K562 (cell line): ENCODE measurements around the gene STK25. TPM values are rescaled to one million over a fixed set of nuclear protein-coding genes. Genes with fewer than 3 reads are reported as not detected.
A peak's percentile ranks its signal among the peaks of the same experiment; 100 is the strongest.

Experiments used
- CBFB ChIP-seq: sonication (generic); formaldehyde crosslinking; IDR thresholded peaks from 2 replicates; pipeline ENCODE4 v1.4.0; 2020; ENCODE audit warnings: mild to moderate bottlenecking, missing genetic modification reagents
- E2F6 ChIP-seq, 2 experiments: IDR thresholded peaks; 2 replicates each; pipeline ENCODE4 v1.6.1; 2011; ENCODE audit warnings: borderline replicate concordance in 1 of 2, control low read depth in 1 of 2, low read depth in 1 of 2, low read length in 1 of 2, mild to moderate bottlenecking in 1 of 2, mixed read lengths in 1 of 2, moderate library complexity in 1 of 2; ENCODE audit not compliant: insufficient read depth in 1 of 2, insufficient read length in 1 of 2, poor library complexity in 1 of 2, severe bottlenecking in 1 of 2; ENCODE audit errors: extremely low read depth in 1 of 2
- FIP1L1 ChIP-seq: fragments of 200-400 bp; formaldehyde crosslinking; IDR thresholded peaks from 2 replicates; pipeline ENCODE4 v1.6.1; 2018; ENCODE audit warnings: mild to moderate bottlenecking, low read depth, low read length; ENCODE audit not compliant: poor library complexity, severe bottlenecking
- GMEB1 ChIP-seq: fragments of 250-450 bp; sonication (Bioruptor Pico); IDR thresholded peaks from 2 replicates; pipeline ENCODE4 v1.4.0; 2020; ENCODE audit warnings: mild to moderate bottlenecking
- HIVEP1 ChIP-seq: fragments of 250-450 bp; sonication (Bioruptor Pico); IDR thresholded peaks from 2 replicates; pipeline ENCODE4 v1.4.0; 2020; ENCODE audit warnings: mild to moderate bottlenecking
- KDM4B ChIP-seq, 2 experiments: fragments of 450-650 bp in 1 of 2; sonication (generic) in 1 of 2; IDR thresholded peaks; 2 replicates each; pipeline ENCODE4 v1.6.1; 2016 to 2017; ENCODE audit warnings: borderline replicate concordance in 2 of 2, antibody characterized with exemption in 1 of 2, low read depth in 1 of 2, mild to moderate bottlenecking in 1 of 2
- KDM5B ChIP-seq: fragments of 200-600 bp; sonication (generic); IDR thresholded peaks from 2 replicates; pipeline ENCODE4 v1.6.1; 2012; ENCODE audit warnings: low read depth, mild to moderate bottlenecking, moderate library complexity, low read length, control low read depth, inconsistent platforms; ENCODE audit not compliant: insufficient replicate concordance
- NR4A1 ChIP-seq, 2 experiments: fragments of 250-450 bp in 1 of 2; fragments of 450-650 bp in 1 of 2; sonication (Bioruptor Pico) in 1 of 2; IDR thresholded peaks; 2 replicates each; pipeline versions ENCODE4 v1.4.0 to v1.6.1; 2016 to 2020; ENCODE audit warnings: mild to moderate bottlenecking in 2 of 2, missing compliant biosample characterization in 1 of 2, missing genetic modification characterization in 1 of 2, moderate library complexity in 1 of 2
- POLR2G ChIP-seq: fragments of 200-400 bp; formaldehyde crosslinking; IDR thresholded peaks from 2 replicates; pipeline ENCODE4 v1.6.1; 2017; ENCODE audit warnings: low read depth, mild to moderate bottlenecking, antibody characterized with exemption, low read length, moderate library complexity
- RB1 ChIP-seq: fragments of 450-650 bp; IDR thresholded peaks from 2 replicates; pipeline ENCODE4 v1.6.1; 2017; ENCODE audit warnings: low read depth, mild to moderate bottlenecking
- RBBP5 ChIP-seq: fragments of 200-600 bp; sonication (generic); IDR thresholded peaks from 2 replicates; pipeline ENCODE4 v1.6.1; 2012; ENCODE audit warnings: borderline replicate concordance, mild to moderate bottlenecking, low read length, control low read depth, inconsistent platforms; ENCODE audit not compliant: insufficient read depth, poor library complexity, severe bottlenecking
- RBFOX2 ChIP-seq: fragments of 200-400 bp; formaldehyde crosslinking; IDR thresholded peaks from 2 replicates; pipeline ENCODE4 v1.6.1; 2017; ENCODE audit warnings: low read depth, mild to moderate bottlenecking, low read length, moderate library complexity
- SAP30 ChIP-seq: fragments of 200-600 bp; sonication (generic); IDR thresholded peaks from 2 replicates; pipeline ENCODE4 v1.6.1; 2012; ENCODE audit warnings: borderline replicate concordance, low read depth, mild to moderate bottlenecking, moderate library complexity, low read length, control low read depth, inconsistent platforms; ENCODE audit not compliant: insufficient read depth, poor library complexity, severe bottlenecking
- SIN3A ChIP-seq, 2 experiments: fragments of 150-350 bp in 1 of 2; IDR thresholded peaks; 2 replicates each; pipeline ENCODE4 v1.6.1; 2011 to 2016; ENCODE audit warnings: borderline replicate concordance in 2 of 2, low read depth in 2 of 2, low read length in 2 of 2, mild to moderate bottlenecking in 2 of 2, moderate library complexity in 2 of 2; ENCODE audit not compliant: control insufficient read depth in 1 of 2
- SNRNP70 ChIP-seq: fragments of 200-400 bp; formaldehyde crosslinking; optimal IDR thresholded peaks from 2 replicates; pipeline ENCODE3; 2017; ENCODE audit warnings: low read depth, low read length
- ZNF224 ChIP-seq: sonication (generic); formaldehyde crosslinking; IDR thresholded peaks from 2 replicates; pipeline ENCODE4 v1.8.0; 2022; ENCODE audit warnings: mild to moderate bottlenecking, missing genetic modification reagents
- ZNF444 ChIP-seq: fragments of 250-450 bp; sonication (Bioruptor Pico); IDR thresholded peaks from 2 replicates; pipeline ENCODE4 v1.4.0; 2020; ENCODE audit warnings: mild to moderate bottlenecking, moderate library complexity
- polyA plus RNA-seq, 8 experiments: library from polyadenylated mRNA; depleted of rRNA in 4 of 8; stranded (reverse) in 5 of 8; unstranded in 3 of 8; fragments of >200 nt; fragmentation: Nextera tagmentation in 2 of 8; fragmentation: Illumina TruSeq in 1 of 8; extraction: Ambion mirVana in 2 of 8; extraction: Trizol in 1 of 8; gene quantifications; 2 replicates each; pipeline versions ENCODE4 v1.2.1 to v1.2.3, GENCODE V29; 2011 to 2014; ENCODE audit warnings: inconsistent platforms in 1 of 8, missing spikeins in 1 of 8
- total RNA-seq, 7 experiments: library from RNA; depleted of rRNA in 6 of 7; stranded (reverse); fragments of >200 nt in 6 of 7; fragmentation: Illumina TruSeq in 2 of 7; extraction: Trizol in 2 of 7; gene quantifications; 2 replicates each; pipeline versions ENCODE4 v1.2.1 to v1.2.3, GENCODE V29; 2011 to 2021; ENCODE audit warnings: low replicate concordance in 1 of 7

Gene STK25
- total and polyA plus RNA-seq, 9 of the 15 experiments (the other 6 are each of a cell fraction or from before 2014, with no cell fraction given), result 5.4 to 177 (median 116) TPM

DNA sequence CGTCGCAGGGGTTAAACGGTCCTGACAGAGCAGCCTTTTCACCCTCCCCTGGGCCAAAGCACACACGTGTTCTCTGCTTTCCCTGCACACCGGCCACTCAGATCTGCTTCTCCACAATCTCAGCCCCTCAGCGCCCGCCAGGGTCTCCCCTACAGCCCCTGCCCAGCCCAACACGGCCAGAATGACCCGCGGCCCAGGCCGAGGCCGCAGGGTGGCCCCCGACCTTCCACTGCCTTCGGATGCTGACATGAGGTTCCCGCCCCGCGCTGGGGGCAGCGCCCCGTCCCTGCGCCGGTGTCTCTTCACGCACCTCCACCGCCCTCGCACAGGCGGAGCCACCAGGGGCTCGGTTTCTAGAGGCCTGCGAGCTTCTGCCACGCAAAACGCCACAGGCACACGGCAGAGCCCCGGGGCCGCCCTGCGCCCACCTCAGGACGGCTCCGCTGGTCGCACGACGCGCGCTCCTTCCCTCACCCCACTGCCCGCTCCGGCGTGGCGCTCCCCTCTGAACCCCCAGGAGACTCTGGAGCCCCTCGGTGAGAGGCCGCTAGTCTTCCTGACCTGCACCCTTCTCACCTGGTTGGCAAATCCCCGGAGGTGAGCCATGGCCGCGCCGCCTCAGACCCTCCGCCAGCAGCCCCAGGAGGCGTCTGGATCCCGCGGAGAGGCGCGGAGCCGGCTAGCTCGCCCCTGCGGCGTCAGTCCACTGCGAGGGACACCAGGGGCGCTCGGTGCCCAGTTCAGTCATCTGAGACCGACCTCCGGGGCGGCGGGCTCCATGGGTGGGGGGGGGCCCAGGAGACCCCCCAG, 749 bp downstream of the STK25 start (continued):
- TF ChIP-seq E2F6 (IDR thresholded peaks at IDR 0.05; ENCODE audit: borderline replicate concordance in 1 of 2, extremely low read depth in 1 of 2, insufficient read depth in 1 of 2, insufficient read length in 1 of 2, low read depth in 1 of 2, low read length in 1 of 2, poor library complexity in 1 of 2, severe bottlenecking in 1 of 2) (peak; percentile 73 to 88), RB1 (peak; percentile 42; the same call in 1 of the 2 replicates), HIVEP1 (CRISPR knock-in tag) (no peak), FIP1L1 (peak; percentile 41), SAP30 (peak; percentile 31), CBFB (no peak), ZNF224 (CRISPR knock-in tag) (no peak), KDM5B (no peak), NR4A1 (CRISPR knock-in tag; IDR thresholded peaks at IDR 0.05) (no peak), NR4A1 (tag; IDR thresholded peaks at IDR 0.05) (no peak), SIN3A (IDR thresholded peaks at IDR 0.05; ENCODE audit: borderline replicate concordance in 2 of 2, control insufficient read depth in 1 of 2, low read depth in 2 of 2, low read length in 2 of 2) (peak in 1 of 2 experiments; percentile 13; a peak in 2 of 4 replicates), GMEB1 (CRISPR knock-in tag) (no peak), RBBP5 (peak; percentile 29), RBFOX2 (peak; percentile 34; the same call in 1 of the 2 replicates), KDM4B (IDR thresholded peaks at IDR 0.05; ENCODE audit: borderline replicate concordance in 2 of 2, low read depth in 1 of 2) (no peak), SNRNP70 (no peak), ZNF444 (CRISPR knock-in tag) (no peak), POLR2G (no peak)
